Naive thymus-derived CD8-positive, alpha-beta T cell (primary cell): ENCODE measurements around the gene LY86. TPM values are rescaled to one million over a fixed set of nuclear protein-coding genes. Genes with fewer than 3 reads are reported as not detected.
A peak's percentile ranks its signal among the peaks of the same experiment; 100 is the strongest.
"Not testable (repeated sequence)": the region's sequence is repeated elsewhere in the genome, so short reads cannot be mapped to it uniquely, and the experiment has no call there.

Experiments
- ATAC-seq, 2 donors: fragments of 150-1000 bp; cut with Tn5 transposase in 1 of 2; sonication (Bioruptor Pico), chemical (Tn5 transposase) in 1 of 2; 1 replicate in 1 of 2; 2 replicates in 1 of 2; pipeline ENCODE4 v1.10.0; 2021; ENCODE audit warnings: mild to moderate bottlenecking in 2 of 2, moderate library complexity in 2 of 2
- POLR2A ChIA-PET: fragments of 350-600 bp; sonication (Branson Sonifier 250); formaldehyde crosslinking; loops from one replicate; lab custom pipeline; 2021; ENCODE audit warnings: antibody characterized with exemption; lab: Charles Lee
- DNase-seq, 10 donors: peaks; one replicate each; pipeline versions ENCODE4 v3.0.0 to v3.0.0-alpha.2; 2020 to 2022
- H3K27ac Mint-ChIP-seq, 10 donors: one replicate each; pipeline ENCODE4 v1.8.0; 2020 to 2022; ENCODE audit warnings: mild to moderate bottlenecking in 10 of 10, mixed read lengths in 10 of 10, moderate library complexity in 4 of 10, inconsistent platforms in 1 of 10
- H3K27me3 Mint-ChIP-seq, 5 donors: one replicate each; pipeline ENCODE4 v1.8.0; 2021 to 2022; ENCODE audit warnings: mixed read lengths in 5 of 5
- H3K36me3 Mint-ChIP-seq, 3 donors: one replicate each; pipeline ENCODE4 v1.8.0; 2020 to 2022; ENCODE audit warnings: mixed read lengths in 3 of 3, mild to moderate bottlenecking in 2 of 3, inconsistent platforms in 1 of 3
- H3K4me1 Mint-ChIP-seq, 4 donors: one replicate each; pipeline ENCODE4 v1.8.0; 2021 to 2022; ENCODE audit warnings: mixed read lengths in 4 of 4
- H3K4me3 Mint-ChIP-seq, 10 donors: one replicate each; pipeline ENCODE4 v1.8.0; 2020 to 2022; ENCODE audit warnings: mild to moderate bottlenecking in 10 of 10, mixed read lengths in 10 of 10, moderate library complexity in 6 of 10, inconsistent platforms in 1 of 10
- H3K9me3 Mint-ChIP-seq, 9 donors: one replicate each; pipeline ENCODE4 v1.8.0; 2020 to 2022; ENCODE audit warnings: mixed read lengths in 9 of 9, mild to moderate bottlenecking in 3 of 9, inconsistent platforms in 1 of 9, moderate library complexity in 1 of 9
- polyA plus RNA-seq, 3 donors: library from polyadenylated mRNA; unstranded; fragments of 300-500 nt; fragmentation: Illumina TruSeq; gene quantifications; one replicate each; pipeline ENCODE4 v1.2.3, GENCODE V29; 2021
- total RNA-seq, 8 experiments: library from RNA in 2 of 8; stranded (reverse) in 2 of 8; gene quantifications; one replicate each; pipeline ENCODE4 v1.2.3 and lab custom pipeline; 2021 to 2026

Gene LY86
- total and polyA plus RNA-seq, 5 experiments from 2014 or later = 2.2 to 7.0 (median 6.0) TPM

DNA sequence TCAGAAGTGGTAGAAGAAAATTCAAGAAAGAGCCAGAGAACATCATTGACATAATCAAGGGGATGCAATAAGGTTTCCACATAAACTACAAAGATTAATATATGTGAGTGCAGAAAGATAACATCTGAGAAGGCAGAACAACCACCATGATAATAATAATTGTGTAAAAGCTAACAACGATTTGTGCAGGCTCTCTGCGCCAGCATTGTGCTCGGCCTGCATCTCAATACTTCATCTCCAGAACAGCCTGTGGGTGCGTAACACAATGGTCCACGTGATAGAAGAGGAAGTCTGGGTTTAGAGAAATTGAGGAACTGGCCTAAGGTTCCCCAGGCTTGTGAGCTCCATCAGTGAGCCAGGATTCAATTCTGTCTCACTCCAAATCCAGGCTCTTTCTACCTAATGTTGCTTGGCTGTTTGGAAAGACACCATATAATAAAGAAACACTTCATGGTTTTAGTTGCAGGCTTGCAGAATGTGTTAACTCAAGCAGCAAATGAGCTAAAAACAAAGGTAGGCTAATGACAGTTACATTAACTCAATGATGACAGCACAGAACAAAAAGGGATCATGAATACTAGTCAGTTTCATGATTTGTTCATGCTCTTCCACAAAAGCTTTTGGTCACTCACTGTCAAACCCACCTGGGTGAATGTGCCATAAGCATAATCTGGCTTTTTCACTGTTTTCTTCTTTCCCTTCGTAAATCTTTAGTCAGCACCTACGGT is 71.2 kb downstream of the LY86 start:
- H3K4me3 Mint-ChIP-seq = peak overlapping the region in 7 of 10 donors; percentile 51 to 79 (median 74)
- ATAC-seq (peak in 1 of 2 donors; percentile 12), DNase-seq (peak in 1 of 10 donors; percentile 10)
- H3K4me1 Mint-ChIP-seq = peaks cover 25 to 85% (median 51%) of the 10 kb centered on the region in 4 donors
- no peaks in the 10 kb centered on the region for H3K27me3 Mint-ChIP-seq
- H3K9me3 Mint-ChIP-seq = no peaks in the 10 kb centered on the region
- H3K27ac Mint-ChIP-seq = peak overlapping the region in 9 of 10 donors; percentile 74 to 98 (median 98)
- POLR2A ChIA-PET = interaction anchor here (0.6 to 5.8 kb wide), 10 partner anchors 9 to 930 kb away, joined by 3 to 80 read pairs (median 4); partner anchors contain the start of genes CAGE1 and SNRNP48
- H3K36me3 Mint-ChIP-seq = no peaks in the 10 kb centered on the region

DNA sequence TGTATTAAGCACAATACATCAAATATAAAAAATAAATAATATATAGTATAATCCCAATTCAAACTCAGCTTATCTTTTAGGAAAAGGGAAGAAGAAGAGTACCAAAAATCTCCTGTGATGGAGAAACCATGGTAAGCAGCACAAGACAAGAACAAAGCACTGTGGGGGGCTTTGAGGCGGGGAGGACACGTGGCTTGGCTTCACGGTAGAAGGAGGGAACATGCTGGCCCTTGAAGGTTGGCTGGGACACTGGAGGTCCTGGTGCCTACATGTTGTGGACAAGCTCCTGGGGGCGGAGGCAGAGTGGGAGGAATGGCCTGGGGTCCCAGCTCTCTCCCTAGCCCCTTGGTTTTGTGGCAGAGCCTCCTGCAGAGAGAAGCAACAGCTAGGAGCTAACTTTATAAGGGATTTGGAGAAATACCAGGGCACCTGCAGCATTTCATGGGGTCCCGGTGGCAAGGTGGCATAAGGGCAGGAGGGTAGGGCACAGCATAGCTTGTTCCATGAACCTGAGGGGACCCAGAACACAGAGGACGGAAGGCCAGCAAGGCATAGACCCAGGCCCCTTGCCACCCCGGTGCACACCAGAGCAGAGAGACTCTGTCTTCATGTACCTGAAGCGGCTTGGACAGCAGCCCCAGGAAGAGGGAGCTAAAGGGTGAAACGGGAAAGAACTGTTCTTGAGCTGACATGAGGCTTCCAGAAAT is 72.0 kb downstream of the LY86 start:
- Mint-ChIP-seq H3K36me3 (no peaks in the 10 kb centered on the region), H3K27me3 (no peaks in the 10 kb centered on the region), H3K4me3 (peak overlapping the region in 2 of 10 donors; percentile 35 to 51), H3K27ac (peak overlapping the region in 8 of 10 donors; percentile 85 to 98 (median 92)), H3K9me3 (no peaks in the 10 kb centered on the region), H3K4me1 (peaks cover 18 to 78% (median 44%) of the 10 kb centered on the region in 4 donors)
- ATAC-seq = no peak
- DNase-seq = no peak
- POLR2A ChIA-PET = interaction anchor here (0.6 to 5.8 kb wide), 7 partner anchors 8 to 929 kb away, joined by 3 to 80 read pairs (median 4); partner anchors contain the start of gene SNRNP48

DNA sequence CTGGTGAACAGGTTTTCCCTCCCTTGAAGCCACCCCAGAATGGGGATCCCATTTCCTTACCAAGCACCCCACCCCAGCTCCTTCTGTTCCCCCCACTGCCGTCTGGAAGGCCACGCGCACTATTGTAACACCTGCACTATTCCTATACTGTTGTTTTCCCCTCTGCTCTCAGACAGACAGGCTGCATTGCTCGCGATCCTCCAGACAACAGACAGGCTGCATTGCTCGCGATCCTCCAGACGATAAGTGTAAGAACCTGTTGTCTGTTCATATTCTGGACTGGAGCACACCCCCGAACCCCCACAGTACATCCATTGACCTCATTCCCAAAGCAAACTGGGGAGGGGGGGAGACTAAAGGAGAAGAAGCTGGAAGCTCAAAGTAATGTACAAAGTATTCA is 72.7 kb downstream of the LY86 start:
- Mint-ChIP-seq H3K27ac (peak overlapping the region in 8 of 10 donors; percentile 51 to 98 (median 84)), H3K27me3 (no peaks in the 10 kb centered on the region), H3K36me3 (no peaks in the 10 kb centered on the region), H3K4me3 (peak overlapping the region in 2 of 10 donors; percentile 19 to 46), H3K9me3 (no peaks in the 10 kb centered on the region), H3K4me1 (peaks cover 18 to 71% (median 37%) of the 10 kb centered on the region in 4 donors)
- DNase-seq = no peak
- POLR2A ChIA-PET = interaction anchor here (1.7 to 5.8 kb wide), 3 partner anchors 19 to 929 kb away, joined by 4 to 80 read pairs (median 5); partner anchors contain the start of gene SNRNP48
- no peak for ATAC-seq

GRCh38 chr6:6661684-6662083 is 73.2 kb downstream of the LY86 start:
- no peak overlapping the region for H3K4me3 Mint-ChIP-seq
- peaks cover 13 to 66% (median 34%) of the 10 kb centered on the region in 4 donors for H3K4me1 Mint-ChIP-seq
- POLR2A ChIA-PET = interaction anchor here (1.4 to 5.8 kb wide), 4 partner anchors 20 to 928 kb away, joined by 4 to 80 read pairs (median 5); partner anchors contain the start of gene SNRNP48

GRCh38 chr6:6663421-6664135 is 75.1 kb downstream of the LY86 start:
- ATAC-seq (no peak), DNase-seq (no peak)
- Mint-ChIP-seq H3K27ac (peak overlapping the region in 2 of 10 donors; percentile 12 to 47), H3K9me3 (no peaks in the 10 kb centered on the region), H3K4me1 (peaks cover 6 to 52% (median 24%) of the 10 kb centered on the region in 4 donors), H3K36me3 (no peaks in the 10 kb centered on the region), H3K4me3 (no peak overlapping the region), H3K27me3 (peaks cover 0 to 3% (median 0%) of the 10 kb centered on the region in 5 donors)
- POLR2A ChIA-PET = interaction anchor here (0.6 to 5.8 kb wide), 2 partner anchors 11 to 52 kb away, joined by 6 to 80 read pairs; no protein-coding TSS in a partner anchor

More at GRCh38 chr6:6661684-6662083, 73.2 kb downstream of the LY86 start:
- peaks cover 0 to 1% (median 0%) of the 10 kb centered on the region in 5 donors for H3K27me3 Mint-ChIP-seq
- peak overlapping the region in 8 of 10 donors; percentile 23 to 98 (median 77) for H3K27ac Mint-ChIP-seq
- no peak for ATAC-seq
- H3K36me3 Mint-ChIP-seq = no peaks in the 10 kb centered on the region
- no peaks in the 10 kb centered on the region for H3K9me3 Mint-ChIP-seq
- DNase-seq = no peak

GRCh38 chr6:6665555-6666243 is 77.2 kb downstream of the LY86 start:
- Mint-ChIP-seq H3K9me3 (peaks cover 0 to 6% (median 0%) of the 10 kb centered on the region in 9 donors), H3K4me3 (no peak overlapping the region), H3K27me3 (peaks cover 0 to 3% (median 0%) of the 10 kb centered on the region in 5 donors), H3K27ac (peak overlapping the region in 1 of 10 donors; percentile 69), H3K36me3 (peaks cover 0 to 6% (median 0%) of the 10 kb centered on the region in 3 donors), H3K4me1 (peaks cover 7 to 42% (median 16%) of the 10 kb centered on the region in 4 donors)
- ATAC-seq (no peak), DNase-seq (no peak)
- POLR2A ChIA-PET = interaction anchor here (1.6 kb wide), 1 partner anchor 56 kb away, joined by 5 read pairs; no protein-coding TSS in a partner anchor

DNA sequence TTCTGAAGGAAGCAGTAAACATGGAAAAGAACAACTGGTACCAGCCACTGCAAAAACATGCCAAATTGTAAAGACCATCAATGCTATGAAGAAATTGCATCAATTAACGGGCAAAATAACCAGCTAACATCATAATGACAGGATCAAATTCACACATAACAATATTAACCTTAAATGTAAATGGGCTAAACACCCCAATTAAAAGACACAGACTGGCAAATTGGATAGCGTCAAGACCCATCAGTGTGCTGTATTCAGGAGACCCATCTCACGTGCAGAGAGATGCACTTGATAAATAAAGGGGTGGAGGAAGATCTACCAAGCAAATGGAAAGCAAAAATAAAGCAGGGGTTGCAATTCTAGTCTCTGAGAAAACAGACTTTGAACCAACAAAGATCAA is 81.6 kb downstream of the LY86 start:
- H3K27me3 Mint-ChIP-seq, POLR2A ChIA-PET, ATAC-seq, H3K36me3 Mint-ChIP-seq, H3K4me3 Mint-ChIP-seq, DNase-seq, H3K27ac Mint-ChIP-seq, H3K9me3 Mint-ChIP-seq: not testable (repeated sequence)
- H3K4me1 Mint-ChIP-seq = peaks cover 3 to 16% (median 10%) of the 10 kb centered on the region in 4 donors

GRCh38 chr6:6674872-6675271 is 86.4 kb downstream of the LY86 start:
- ATAC-seq (no peak), DNase-seq (no peak)
- POLR2A ChIA-PET = interaction anchor here (0.6 to 0.7 kb wide), 2 partner anchors 11 to 403 kb away, joined by 5 to 6 read pairs; no protein-coding TSS in a partner anchor
- Mint-ChIP-seq H3K9me3 (peaks cover 0 to 2% (median 0%) of the 10 kb centered on the region in 9 donors), H3K4me3 (no peak overlapping the region), H3K36me3 (no peaks in the 10 kb centered on the region), H3K27ac (peak overlapping the region in 2 of 10 donors; percentile 29 to 41), H3K27me3 (peaks cover 0 to 4% (median 0%) of the 10 kb centered on the region in 5 donors), H3K4me1 (peaks cover 5 to 9% (median 8%) of the 10 kb centered on the region in 4 donors)

DNA sequence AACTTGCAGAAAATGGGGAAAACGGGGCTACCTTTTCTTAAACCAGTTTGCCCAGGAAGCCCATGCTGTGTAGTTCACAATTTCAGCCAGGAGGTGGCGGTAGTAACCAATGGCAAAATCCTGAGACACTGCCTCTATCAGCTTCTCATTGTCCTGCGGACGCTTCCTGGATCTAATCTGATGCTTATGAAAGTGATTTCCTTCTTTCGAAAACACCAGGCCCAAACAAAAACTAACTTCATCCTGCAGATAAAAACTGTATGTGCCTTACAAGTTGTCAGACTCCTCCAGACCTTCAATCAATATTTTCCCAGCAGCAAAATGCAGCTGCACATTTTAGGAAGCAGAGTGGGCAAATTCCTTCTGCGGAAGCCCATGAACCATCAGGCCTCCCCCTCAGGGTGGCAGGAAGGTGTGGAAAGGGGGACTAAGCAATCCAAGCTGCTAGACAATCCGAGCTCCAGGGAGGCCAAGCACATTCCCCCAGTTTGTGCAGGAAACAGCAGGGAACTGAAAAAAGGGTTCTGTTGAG is 88.5 kb downstream of the LY86 start:
- ATAC-seq (peak; percentile 81 to 89), DNase-seq (peak; percentile 54 to 85 (median 75))
- POLR2A ChIA-PET = interaction anchor here (0.6 to 1.8 kb wide), 2 partner anchors 19 to 166 kb away, joined by 3 to 6 read pairs; no protein-coding TSS in a partner anchor
- Mint-ChIP-seq H3K4me3 (peak overlapping the region in 4 of 10 donors; percentile 1 to 49 (median 8)), H3K9me3 (no peaks in the 10 kb centered on the region), H3K36me3 (no peaks in the 10 kb centered on the region), H3K4me1 (peaks cover 5 to 9% (median 8%) of the 10 kb centered on the region in 4 donors), H3K27ac (peak overlapping the region in 8 of 10 donors; percentile 10 to 93 (median 57)), H3K27me3 (peaks cover 0 to 4% (median 0%) of the 10 kb centered on the region in 5 donors)

DNA sequence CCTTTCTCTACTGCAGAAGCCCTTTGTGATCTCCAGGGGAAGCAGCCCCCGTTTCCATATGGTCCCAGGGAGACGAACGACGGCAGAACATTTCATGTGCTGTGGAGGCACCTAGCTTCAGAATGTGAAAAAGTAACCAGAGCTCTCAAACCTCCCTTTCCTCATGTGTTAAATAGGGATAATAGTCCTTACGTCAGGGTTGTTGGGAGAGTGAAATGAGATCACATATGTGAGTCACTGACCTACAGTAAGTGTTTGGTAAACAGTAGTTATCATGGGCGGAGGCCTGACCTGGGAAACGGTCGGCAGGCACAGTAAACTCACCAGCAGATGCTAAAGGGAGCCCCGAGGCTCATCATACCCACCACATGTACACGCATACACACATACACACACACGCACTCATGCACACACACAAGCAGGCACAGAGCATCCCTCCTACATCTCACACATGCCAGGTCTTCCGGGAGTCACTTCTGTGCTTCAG is 89.7 kb downstream of the LY86 start:
- Mint-ChIP-seq H3K27ac (peak overlapping the region in 2 of 10 donors; percentile 42 to 58), H3K4me3 (no peak overlapping the region), H3K27me3 (peaks cover 0 to 7% (median 0%) of the 10 kb centered on the region in 5 donors), H3K9me3 (no peaks in the 10 kb centered on the region), H3K36me3 (no peaks in the 10 kb centered on the region), H3K4me1 (peaks cover 5 to 9% (median 8%) of the 10 kb centered on the region in 4 donors)
- ATAC-seq = no peak
- POLR2A ChIA-PET = no interaction called here
- DNase-seq = no peak

GRCh38 chr6:6678811-6679210 is 90.3 kb downstream of the LY86 start:
- H3K4me1 Mint-ChIP-seq = peaks cover 5 to 10% (median 8%) of the 10 kb centered on the region in 4 donors
- H3K4me3 Mint-ChIP-seq = no peak overlapping the region
- H3K27ac Mint-ChIP-seq = no peak overlapping the region
- DNase-seq = no peak
- no peak for ATAC-seq
- H3K27me3 Mint-ChIP-seq = peaks cover 0 to 7% (median 0%) of the 10 kb centered on the region in 5 donors
- H3K9me3 Mint-ChIP-seq = no peaks in the 10 kb centered on the region
- POLR2A ChIA-PET = no interaction called here
- no peaks in the 10 kb centered on the region for H3K36me3 Mint-ChIP-seq
